ENCODE measurements around the gene OSCP1.
"Not testable (repeated sequence)": the region's sequence is repeated elsewhere in the genome, so short reads cannot be mapped to it uniquely, and the experiment has no call there.

The OSCP1 gene, protein sequence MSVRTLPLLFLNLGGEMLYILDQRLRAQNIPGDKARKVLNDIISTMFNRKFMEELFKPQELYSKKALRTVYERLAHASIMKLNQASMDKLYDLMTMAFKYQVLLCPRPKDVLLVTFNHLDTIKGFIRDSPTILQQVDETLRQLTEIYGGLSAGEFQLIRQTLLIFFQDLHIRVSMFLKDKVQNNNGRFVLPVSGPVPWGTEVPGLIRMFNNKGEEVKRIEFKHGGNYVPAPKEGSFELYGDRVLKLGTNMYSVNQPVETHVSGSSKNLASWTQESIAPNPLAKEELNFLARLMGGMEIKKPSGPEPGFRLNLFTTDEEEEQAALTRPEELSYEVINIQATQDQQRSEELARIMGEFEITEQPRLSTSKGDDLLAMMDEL

DNA sequence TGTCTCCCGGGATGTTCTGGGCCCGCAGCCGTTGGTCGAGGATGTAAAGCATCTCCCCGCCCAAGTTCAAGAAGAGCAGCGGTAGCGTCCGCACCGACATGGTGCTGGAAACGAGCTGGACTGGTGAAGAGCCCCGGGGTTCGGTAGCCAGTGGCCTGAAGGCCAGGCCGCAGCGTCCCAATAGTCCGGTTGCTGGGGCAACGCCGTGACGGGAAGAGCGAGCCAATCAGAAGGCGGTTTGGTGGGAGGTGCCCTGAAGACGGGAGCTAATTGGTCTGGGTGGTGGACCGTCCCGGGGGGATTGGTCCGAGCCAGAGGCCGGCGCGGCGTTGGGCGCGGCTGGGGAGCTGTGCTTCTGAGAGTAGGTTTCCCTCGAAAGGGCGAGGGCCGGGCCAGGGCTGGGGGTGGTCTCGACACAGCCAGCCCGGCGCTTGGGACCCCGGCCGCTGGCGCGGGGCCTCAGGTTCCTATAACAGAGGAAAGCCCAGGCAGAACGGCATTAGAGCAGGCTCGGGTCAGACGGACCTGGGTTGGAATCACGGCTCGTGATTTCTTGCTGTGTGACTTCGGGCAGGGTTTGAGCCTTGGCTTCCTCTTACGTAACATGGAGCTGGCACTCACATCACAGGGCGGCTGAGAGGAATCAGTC, at the start of gene OSCP1:
Gene OSCP1 (minus strand): TSS at position 182 of the 649 bp plus-strand sequence. CDS start 82 bp downstream, at position 100.
- peak; percentile 87 for DNase-seq (ENCODE audit: low read depth)

DNA sequence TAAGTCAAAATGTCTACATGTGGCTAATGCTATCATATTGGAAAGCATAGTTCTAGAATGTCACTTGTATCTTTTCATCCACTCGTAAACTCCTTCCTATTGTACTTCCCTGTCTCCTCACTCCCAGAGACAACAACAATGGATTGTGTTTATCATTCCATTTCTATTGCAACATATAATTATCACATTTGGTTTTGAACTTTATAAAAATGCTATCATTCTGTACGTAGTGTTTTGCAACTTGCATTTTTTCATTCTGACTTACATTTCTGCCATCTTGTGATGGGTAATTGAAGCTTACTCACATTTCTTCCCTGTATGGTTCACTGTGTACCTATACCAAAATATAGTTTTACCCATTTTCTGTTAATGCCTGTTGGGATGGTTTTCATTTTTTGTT, 47.0 kb upstream of the OSCP1 start:
- DNase-seq (ENCODE audit: low read depth), result no peak

DNA sequence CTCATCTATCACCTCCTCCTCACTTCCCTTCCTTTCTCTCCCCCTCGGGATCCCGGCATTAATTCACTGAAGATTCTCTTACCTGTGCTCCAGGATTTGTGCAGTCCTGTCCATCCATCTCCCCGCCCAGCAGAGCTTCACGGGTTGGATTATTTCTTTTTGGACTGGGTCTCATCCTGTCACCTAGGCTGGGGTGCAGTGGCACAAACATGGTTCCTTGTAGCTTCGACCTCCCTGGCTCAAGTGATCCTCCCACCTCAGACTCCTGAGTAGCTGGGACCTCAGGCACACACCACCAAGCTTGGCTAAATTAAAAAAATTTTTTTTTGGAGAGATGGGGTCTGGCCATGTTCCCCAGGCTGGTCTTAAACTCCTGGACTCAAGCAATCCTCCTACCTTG, 44.7 kb upstream of the OSCP1 start:
- DNase-seq (ENCODE audit: low read depth), result no peak

DNA sequence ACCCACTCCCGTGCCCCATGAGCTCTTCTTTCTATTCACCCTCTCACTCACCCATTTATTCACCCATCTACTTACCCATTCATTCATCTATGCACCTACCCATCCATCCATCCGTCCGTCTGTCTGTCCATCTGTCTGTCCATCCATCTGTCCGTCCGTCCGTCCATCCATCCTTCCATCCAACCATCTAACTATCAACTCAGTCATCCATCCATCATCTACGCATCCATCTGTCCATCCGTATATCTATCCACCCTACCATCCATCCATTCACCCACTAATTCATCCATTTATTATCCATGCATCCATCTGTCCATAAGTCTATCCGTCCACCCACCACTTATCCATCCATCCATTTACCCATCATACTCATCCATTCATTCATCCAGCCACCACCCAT, 43.3 kb upstream of the OSCP1 start:
- DNase-seq (ENCODE audit: low read depth), result no peak

DNA sequence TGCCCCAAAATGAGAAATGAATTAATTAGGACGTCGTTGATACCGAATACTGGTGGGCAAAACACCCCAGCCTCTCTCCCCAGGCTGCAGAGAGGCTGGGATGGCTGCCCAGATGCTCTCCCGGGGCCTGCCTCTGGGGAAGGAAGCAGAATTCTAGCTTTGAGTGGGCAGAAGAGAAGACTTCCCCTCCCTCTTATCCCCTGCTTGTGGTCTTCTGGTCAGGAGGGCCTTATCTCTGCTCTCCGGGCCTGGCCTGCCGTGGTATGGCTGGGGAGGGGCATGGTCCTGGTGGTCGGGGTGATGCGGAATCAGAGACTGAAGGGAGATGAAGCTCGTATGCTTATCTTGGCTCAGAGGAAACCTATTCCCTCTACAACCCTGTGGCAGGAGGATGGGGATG, 42.2 kb upstream of the OSCP1 start:
- no peak for DNase-seq (ENCODE audit: low read depth)

DNA sequence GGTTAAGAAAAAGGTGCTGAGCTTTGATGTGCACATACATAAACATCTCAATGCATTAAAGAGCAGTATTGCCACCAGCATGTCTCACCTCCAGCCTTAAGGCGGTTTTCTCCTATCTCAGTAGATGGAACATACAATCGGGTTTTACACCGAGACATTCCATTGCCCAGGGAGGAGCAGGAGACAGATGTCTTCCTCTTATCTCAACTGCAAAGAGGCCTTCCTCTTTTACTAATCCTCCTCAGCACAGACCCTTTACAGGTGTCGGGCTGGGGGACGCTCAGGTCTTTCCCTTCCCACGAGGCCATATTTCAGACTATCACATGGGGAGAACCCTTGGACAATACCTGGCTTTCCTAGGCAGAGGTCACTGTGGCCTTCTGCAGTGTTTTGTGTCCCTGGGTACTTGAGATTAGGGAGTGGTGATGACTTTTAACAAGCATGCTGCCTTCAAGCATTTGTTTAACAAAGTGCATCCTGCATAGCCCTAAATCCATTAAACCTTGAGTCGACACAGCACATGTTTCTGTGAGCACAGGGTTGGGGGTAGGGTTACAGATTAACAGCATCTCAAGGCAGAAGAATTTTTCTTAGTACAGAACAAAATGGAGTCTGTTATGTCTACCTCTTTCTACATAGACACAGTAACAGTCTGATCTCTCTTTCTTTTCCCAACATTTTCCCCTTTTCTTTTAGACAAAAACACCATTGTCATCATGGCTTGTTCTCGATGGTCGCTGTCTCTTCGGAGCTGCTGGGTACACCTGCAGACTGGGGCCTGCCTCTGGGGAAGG, 39.2 kb upstream of the OSCP1 start:
- not testable (repeated sequence) for DNase-seq (ENCODE audit: low read depth)

DNA sequence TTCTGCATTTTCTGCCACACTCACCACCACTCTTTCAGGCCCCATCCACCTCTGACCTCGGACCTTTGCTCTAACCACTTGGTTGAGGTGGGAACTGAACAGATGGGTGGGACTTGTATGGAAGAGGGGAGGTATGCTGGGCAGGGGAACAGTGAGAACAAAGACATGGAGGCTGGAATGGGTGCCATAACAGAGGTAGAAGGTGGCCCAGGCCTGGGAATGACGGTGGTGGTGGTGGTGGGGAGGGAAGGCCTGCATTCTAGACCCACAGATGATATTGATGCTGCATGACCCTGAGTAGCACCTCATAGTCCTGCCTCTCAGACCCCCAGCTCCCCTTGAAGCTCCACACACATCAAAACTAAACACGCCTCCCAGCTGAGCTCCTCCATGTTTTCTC, 37.7 kb upstream of the OSCP1 start:
- DNase-seq (ENCODE audit: low read depth), result no peak

DNA sequence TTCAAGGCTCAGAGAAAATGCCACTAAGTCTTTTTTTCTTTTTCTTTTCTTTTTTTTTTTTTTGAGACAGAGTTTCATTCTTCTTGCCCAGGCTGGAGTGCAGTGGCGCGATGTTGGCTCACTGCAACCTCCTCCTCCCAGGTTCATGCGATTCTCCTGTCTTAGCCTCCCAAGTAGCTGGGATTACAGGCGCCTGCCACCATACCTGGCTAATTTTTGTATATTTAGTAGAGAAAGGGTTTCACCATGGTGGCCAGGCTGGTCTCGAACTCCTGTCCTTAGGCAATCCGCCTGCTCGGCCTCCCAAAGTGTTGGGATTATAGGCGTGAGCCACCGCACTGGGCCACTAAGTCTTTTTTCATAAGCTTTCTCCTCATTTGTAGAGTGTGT, 37.1 kb upstream of the OSCP1 start:
- DNase-seq (ENCODE audit: low read depth), result not testable (repeated sequence)

DNA sequence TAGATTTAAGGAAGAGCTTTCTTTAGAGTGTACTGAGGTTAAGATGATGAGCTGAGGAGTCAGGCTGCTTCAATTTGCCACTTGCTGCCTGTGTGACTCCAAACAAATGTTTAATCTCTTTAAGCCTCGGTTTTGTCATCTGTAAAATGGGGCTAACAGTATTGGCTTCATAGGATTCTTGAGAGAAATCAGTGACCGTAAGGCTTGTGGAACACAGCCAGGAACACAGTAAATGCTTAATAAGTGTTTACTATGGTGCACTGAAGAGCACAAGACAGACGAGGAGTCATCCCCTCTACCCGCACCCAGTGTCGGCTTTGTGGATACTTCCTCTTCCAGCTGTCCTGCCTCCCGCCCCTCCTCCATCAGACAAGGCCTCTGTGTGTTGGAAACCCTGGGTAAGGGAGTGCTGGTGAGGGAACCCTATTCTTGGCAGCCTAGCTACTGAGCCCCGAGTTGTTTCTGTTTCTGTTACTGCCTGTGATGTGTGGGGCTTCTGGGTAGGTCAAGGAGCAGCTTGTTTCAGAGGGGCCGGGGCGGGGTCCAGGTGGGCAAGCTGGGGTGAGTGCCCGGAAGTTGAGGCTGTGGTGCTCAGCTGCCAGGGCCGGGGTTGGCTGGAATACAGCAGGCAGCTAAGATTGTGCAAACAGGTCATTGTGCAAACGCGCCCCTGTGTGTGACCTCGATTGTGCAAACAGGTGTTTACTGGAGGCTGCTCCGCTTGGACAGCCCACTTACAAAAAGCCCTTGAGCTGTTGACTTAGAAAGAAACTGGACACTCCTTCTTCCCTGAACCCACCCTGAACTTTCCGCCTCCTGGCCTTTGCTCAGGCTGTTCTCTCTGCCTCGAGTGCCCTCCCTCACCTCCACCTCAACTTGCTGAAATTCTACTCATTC, 36.4 kb upstream of the OSCP1 start:
- DNase-seq (ENCODE audit: low read depth), result no peak

DNA sequence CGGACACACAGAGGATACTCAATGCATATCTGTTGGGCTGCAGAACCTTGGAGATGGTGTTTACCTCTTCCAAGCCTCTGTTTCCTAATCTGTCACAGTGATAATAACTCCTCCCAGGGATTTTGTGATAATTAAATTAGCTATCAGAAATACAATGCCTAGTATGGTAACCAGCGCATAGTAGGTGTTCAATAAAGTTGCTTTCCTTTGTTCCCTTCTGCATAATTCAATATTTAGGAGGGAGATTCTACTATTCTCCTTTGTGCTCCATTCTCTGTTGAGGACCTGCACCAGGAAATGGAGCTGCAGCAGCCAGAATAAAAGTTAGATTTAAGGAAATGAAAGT, 35.8 kb upstream of the OSCP1 start:
- DNase-seq (ENCODE audit: low read depth), result no peak

DNA sequence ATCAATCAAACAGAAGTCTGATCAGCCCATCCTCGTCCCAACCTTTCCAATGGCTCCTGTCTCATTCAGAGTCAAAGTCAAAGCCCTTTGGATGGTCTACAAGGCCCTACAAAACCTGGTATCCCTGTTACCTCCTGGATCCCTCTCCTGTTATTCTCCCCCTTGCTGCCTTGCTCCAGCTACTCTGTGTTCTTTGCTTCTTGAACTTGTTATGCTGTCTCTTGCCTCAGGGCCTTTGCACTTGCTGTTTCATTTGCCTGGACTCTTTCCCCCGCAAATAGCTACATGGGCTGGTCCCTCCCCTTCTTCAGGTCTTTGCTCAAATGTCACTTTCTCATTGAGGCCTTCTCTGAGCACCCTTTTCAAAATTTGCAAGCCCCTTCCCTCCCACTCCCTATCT, 33.8 kb upstream of the OSCP1 start:
- DNase-seq (ENCODE audit: low read depth), result no peak

DNA sequence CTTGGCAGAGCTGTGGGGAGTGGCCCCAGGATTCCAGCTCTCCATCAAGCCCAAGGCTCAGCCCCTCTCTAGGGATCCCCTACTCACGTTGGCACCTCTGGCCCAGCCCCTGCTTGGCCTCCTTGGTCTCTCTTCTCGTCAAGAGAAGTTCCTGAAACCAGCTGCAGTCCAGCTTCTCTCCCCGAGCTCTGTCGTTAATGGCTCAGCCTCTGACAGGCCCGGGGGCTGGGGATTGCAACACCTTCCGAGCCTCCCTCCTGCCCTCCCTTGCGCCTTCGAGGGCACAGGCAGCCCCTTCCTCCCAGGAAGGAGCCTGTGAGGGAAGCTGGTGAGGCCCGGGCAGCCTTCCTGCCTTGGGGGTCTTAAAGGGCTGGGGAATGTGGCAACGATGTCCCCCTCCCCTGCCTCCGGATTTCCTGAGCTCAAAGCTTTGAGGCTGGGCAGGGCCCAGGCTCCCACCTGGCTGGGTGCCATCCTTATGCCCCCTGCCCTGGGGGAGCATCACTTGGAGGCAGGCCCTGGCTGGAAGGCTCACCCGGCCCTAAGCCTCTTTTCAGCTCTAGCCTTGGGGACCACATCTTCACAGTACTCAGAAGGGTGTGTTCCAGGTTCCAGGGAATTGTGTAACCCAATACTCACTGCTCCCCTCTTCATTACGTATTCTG, 32.6 kb upstream of the OSCP1 start, which contains the start of gene CSF3R:
Gene CSF3R (minus strand): TSS at position 190 of the 665 bp plus-strand sequence. CDS start 3,417 bp downstream, outside the sequence.
- no peak for DNase-seq (ENCODE audit: low read depth)

DNA sequence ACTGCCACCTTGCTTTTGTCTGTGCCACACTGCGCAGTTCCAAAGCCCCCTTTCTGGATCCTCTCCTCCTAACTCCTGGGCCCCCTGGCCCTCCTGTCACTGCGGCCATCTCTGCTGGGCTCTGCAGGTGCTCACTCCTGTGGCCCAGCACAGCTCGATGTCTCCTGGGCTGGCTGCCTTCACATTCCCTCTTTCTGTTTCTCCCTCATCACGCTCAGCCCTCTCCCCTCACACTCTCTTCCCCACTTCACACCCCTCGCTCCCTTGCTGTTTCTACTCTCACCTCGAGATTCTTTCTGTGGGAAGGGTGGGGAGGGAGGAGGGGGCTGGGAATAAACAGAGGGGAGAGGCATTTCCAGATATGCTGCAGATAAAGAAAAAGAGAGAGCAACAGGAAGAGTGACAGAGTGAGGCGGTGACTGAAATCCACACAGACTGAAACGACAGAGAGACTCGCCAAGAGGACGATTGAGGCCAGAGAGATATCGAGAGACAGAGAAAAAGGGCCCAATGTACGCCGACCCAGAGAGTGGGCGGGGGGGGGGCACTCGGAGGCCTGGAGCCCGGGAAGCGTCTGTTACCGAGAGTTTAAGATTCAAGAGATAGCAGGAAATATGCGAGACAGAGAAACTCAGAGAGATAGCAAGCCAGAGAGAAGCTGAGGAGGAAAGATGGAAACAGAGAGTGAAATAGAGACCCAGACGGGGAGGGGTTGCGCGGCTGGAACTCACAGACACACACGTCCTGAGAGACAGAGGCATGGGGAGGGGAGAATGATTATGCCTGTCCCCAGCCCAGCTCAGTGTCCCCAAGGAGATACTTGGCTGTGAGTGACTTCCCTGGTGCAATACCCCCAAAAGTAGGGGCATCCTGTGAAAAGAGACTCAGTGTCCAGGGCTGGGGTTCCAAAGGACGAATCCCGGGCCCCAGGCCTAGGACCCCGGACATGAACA, 31.8 kb upstream of the OSCP1 start:
- DNase-seq (ENCODE audit: low read depth), result no peak

DNA sequence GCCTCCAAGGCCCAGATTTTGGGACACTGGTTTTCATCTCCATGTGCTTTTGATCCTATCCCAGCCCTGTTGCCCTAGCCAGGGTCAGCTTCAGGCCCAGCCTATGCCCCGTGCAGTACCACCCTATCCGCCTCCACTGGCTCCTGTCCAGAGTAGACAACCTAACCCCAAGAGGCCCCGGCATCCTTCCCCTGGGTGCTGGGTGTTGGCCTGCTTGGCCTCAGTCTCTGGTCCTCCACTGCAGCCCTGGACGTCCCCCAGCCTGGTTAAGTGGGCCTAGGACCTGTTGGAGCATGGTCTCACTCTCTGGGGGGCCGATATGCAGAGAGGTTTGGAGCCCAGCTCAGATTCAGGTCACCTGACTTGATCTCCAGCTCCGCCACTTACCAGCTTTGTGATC, 30.8 kb upstream of the OSCP1 start:
- DNase-seq (ENCODE audit: low read depth), result no peak

DNA sequence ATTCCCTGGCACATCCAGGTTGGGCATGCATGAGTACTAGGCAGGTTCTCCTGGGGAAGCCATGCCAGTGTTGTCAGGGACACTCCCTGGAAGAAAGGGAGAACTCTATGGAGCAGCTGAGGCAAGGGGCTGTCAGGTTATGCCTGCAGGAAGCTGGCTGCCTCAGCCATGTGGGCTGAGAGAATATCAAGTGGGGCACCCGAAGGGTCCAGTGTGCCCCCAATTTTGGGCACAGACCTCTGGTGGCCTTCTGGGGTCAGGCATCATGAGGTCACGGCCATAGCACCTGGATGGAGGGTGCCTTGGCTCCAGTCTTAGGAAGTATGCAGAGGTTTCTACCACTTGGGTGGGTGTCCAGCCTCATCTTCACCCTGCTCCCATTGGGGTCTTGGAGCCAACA, 29.9 kb upstream of the OSCP1 start:
- DNase-seq (ENCODE audit: low read depth), result no peak

DNA sequence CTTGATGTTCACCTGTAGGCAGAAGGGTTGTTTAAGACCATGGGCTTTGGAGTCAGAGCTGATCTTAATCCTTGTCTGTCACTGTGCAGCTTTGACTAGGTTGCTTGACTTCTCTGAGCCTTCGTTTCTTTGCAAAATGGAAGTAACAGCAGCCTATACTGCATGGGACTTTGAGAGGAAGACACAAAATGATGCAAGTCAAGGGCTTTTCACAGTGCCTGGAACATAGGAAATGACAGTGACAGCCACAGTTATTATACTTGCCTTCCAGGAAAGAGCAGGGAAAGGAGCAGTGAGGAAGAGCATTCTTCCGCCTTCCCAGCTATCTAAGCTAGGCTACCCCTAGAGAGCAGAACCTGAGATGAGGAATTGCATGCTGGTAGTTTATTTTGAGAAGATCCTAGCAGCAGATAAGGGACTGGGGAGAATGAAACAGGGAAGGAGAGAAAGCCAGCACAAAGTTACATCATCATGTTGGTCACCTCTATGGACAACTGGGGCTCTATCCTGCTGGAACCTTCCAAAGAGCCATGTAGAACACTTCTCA, 29.3 kb upstream of the OSCP1 start:
- no peak for DNase-seq (ENCODE audit: low read depth)

DNA sequence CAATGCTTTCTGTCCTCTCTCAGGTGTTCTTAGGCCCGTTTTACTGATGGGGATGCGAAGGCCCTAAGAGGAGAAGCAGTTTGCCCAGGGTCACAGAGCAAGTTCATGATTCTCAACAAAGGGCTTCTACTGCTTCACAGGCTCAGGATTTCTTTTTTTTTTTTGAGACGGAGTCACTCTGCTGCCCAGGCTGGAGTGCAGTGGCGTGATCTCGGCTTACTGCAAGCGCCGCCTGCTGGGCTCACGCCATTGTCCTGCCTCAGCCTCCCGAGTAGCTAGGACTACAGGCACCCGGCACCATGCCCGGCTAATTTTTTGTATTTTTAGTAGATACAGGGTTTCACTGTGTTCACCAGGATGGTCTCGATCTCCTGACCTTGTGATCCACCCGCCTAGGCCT, 27.4 kb upstream of the OSCP1 start:
- not testable (repeated sequence) for DNase-seq (ENCODE audit: low read depth)

DNA sequence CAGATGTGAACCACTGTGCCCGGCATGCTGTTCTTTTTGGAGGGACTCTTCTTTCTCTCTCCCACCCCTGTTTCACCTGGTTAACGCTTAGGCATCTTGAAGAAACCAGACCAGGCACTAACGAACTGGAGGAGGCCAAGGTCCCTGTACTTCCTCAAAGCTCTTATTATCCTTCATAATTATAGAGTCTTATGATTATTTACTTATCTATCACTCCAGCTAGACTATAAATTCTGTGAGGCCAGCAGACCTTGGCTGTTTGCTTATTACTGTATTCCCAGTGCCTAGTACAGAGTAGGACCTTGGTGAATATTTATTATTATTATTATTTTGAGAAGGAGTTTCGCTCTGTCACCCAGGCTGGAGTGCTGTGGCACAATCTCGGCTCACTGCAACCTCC, 26.7 kb upstream of the OSCP1 start:
- no peak for DNase-seq (ENCODE audit: low read depth)

DNA sequence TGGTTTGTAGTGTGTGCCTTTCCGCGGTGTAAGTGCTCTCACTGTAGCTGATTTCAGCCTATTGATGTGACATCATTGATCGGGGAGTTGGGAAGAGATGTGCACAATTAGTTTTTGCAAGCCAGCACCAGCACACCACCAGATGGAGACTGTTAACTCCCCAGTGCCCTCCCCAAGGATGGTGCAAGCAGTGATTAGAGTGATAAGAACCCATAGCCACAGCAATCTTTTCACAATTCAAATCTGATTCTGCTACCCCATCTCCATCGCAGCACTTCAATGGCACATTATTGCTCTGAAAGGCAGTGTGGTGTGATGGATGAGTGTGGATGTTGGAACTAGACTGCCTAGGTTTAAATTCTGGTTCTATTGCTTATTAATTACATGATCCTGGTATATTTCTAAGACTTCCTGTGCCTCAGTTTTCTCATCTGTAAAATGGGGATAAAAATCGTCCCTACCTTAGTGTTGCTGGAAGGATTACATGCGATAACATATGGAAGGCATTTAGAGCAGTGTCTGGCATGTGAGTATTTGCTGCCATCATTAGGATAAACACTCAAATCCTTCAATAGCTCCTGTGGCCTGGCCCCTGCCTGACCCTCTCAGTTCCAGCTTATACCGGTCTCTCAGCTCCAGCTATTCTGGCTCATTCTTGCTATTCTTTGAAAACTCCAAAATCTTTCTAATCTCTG, 25.8 kb upstream of the OSCP1 start:
- DNase-seq (ENCODE audit: low read depth), result no peak

Data from HS-5 (cell line).